NAMALWA (cell line): ENCODE data around the gene GSE1.

Experiments
- DNase-seq: peaks from one replicate; pipeline ENCODE4 v3.0.0-alpha.2; 2015; ENCODE audit warnings: low spot score

Gene GSE1

GRCh38 chr16:85646976-85647375 is 33.9 kb downstream of the GSE1 start:
- DNase-seq = no peak

GRCh38 chr16:85648070-85648714 is 35.1 kb downstream of the GSE1 start:
- DNase-seq = no peak

DNA sequence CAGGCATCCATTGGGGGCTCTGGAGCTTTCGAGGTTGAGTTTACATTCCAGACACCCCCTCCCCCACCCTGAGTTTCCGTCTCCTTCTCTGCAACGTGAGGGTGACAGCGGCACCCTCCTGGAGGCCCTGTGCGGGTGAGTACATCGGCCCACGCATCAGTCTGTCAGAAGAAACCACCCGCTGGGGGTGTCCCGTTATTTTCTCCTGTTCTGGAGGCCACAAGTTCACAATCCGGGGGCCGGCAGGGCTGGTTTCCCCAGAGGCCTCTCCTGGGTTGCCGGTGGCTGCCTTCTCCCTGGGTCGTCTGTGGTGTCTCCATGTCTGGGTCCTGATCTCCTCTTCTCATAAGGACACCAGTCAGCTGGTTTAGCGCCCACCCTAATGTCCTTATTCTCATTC is 35.7 kb downstream of the GSE1 start:
- no peak for DNase-seq

GRCh38 chr16:85649411-85650134 is 36.5 kb downstream of the GSE1 start:
- no peak for DNase-seq

- DNase-seq = no peak
Observed at GRCh38 chr16:85650135-85650843, 37.2 kb downstream of the GSE1 start.

DNA sequence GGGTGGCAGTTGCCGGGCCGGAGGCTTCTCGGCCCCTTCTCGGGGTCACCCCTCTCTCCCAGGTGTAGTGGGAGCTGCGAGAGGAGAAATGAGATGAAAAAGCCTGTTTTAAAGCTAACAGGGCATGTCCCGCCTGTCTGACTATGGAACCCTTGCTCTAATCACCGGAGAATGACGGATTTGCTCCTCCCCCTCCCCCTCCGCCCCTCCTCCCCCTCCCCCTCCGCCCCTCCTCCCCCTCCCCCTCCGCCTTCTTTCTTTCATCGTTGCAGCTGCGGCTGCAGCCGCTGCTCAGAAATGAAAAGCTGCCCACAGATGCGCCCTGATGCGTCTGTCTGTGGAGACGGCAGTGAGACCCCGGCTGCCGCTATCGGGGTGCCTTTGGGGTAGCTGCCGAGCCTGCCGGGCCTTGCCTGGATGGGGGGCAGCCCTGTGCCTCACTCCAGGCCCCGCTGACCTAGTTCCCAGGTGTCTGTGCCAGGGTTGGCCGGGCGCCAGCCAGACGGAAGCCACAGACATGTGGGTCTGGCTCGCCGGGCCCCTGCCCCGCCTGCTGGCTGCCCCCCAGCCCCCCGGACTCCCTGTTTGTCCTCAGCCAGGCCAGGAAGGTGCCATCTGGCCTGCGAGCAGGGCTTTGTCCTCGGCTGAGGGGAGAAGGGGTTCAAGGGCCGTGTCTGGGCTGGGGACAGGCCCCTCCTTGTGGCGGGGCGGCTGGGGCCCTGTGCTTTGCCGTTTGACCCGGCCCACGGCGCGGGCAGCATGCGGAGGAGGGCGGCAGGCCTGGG is 37.9 kb downstream of the GSE1 start:
- no peak for DNase-seq

DNA sequence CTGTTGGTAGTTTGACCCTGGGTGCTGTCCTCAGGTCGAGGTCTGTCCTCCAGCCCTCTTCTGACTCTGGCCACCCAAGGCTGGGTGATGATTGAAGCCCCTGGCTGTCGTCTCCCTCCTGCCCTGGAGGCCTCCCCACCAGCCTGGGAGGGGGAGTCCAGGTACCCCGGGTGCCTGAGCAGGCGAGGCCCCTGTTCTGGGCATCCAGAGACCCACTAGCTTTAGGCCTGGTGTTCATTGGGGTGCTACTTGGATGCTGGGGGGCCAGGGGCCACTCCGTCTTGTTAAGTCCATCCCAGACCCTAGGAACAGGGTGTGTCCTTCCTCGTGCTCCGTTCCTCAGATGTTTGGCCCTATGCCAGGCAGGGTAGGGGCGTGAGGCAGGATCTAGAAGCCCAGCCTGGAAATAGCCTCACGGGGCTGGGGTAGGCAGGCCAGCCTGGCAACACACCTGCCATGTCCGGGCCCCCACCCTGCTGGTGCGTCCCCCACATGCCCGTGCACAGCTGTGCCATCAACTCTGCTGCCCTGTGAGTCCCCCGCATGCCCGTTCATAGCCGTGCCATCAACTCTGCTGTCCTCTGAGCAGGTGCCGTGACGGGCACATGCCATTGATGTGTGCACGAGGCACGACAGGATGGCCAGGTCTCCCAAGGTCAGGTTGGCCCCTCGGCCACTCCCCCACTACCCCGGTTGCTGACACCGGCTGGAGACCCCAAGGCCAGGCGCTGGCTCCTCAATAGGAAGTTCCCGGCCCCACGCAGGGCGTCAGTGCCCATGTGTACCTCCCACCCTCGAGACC is 38.7 kb downstream of the GSE1 start:
- no peak for DNase-seq

- DNase-seq = peak; percentile 52
Observed at GRCh38 chr16:85652431-85653221, 39.5 kb downstream of the GSE1 start.

GRCh38 chr16:85653290-85653891 is 40.3 kb downstream of the GSE1 start:
- no peak for DNase-seq

GRCh38 chr16:85654251-85655095 is 41.4 kb downstream of the GSE1 start:
- no peak for DNase-seq

DNA sequence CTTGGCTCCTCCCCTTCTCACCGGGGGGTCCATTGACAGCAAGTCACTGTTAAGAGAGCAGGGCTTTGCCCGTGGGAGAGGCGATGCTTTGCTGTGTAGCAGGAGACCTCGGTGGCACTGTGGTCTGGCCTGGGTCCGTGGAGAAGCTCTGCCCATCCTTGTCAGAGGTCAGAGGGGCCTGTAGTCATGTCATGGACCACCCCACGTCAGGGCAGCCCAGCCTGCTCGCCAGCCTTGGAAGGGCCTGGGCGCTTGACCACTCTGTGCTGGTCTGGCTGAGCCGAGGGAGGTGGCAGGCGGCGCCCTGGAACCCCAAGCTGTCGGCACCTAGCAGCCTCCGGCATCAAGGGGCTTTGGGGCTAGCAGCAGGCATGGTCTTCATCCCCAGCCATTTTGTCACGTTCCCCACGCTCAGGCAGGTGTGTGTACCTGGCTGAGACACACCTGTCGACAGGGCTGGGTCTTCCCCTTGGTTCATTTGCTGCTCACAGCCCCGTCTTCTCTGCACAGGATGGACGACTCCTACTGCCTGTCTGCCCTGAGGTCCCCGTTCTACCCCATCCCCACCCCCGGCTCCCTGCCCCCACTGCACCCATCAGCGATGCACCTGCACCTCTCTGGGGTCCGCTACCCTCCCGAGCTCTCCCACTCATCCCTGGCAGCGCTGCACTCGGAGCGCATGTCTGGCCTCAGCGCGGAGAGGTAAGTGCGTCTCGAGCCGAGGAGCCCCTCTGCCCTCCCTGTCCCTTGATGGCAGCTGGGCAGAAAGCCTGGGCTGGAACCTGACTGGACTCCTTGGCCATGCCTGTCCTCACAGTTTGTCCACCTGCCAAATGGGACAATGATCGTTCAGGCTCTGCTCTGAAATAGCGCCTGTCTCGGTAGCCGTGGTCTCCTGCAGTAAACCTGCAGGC is 42.4 kb downstream of the GSE1 start:
- no peak for DNase-seq

GRCh38 chr16:85656351-85657266 is 43.5 kb downstream of the GSE1 start:
- no peak for DNase-seq

DNA sequence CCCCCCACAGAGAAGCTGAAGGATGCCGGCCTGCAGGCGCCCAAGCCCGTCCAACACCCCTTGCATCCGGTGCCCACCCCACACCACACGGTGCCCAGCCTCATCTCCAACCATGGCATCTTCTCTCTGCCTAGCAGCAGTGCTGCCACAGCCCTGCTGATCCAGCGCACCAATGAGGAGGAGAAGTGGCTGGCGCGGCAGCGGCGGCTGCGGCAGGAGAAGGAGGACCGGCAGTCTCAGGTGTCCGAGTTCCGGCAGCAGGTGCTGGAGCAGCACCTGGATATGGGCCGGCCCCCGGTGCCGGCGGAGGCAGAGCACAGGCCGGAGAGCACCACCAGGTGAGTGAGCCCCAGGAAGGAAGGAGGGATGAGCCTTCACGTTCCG is 44.1 kb downstream of the GSE1 start:
- DNase-seq = no peak

GRCh38 chr16:85657996-85658395 is 44.9 kb downstream of the GSE1 start:
- DNase-seq = no peak

- no peak for DNase-seq
Observed at GRCh38 chr16:85658504-85659326, 45.6 kb downstream of the GSE1 start.

DNA sequence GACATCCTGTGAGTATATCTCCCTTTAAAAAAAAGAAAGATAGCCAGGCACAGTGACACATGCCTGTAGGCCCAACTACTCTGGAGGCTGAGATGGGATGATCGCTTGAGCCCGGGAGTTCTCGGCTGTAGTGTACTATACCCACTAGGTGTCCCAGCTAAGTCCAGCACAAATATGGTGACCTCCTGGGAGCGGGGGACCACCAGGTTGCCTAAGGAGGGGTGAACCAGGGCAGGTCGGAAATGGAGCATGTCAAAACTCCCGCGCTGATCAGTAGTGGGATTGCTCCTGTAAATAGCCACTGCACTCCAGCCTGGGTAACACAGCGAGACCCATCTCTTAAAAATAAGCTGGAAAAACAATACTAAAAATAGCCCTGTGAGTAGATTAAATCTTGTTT is 46.2 kb downstream of the GSE1 start:
- no peak for DNase-seq
